OCI-LY1 (cell line): ENCODE measurements around the gene ARHGEF16.

ENCODE experiments used
- EZH2 ChIP-seq: fragments of 200-600 bp; sonication (generic), shearing (Covaris generic); IDR thresholded peaks from 2 replicates; pipeline ENCODE4 v1.8.0; 2017; ENCODE audit warnings: borderline replicate concordance, mixed run types, mild to moderate bottlenecking, antibody characterized with exemption, low read length, moderate library complexity, mixed read lengths
- TF ChIP-seq, protein P1 (sequence below): fragments of 200-600 bp; sonication (generic), shearing (Covaris generic); IDR thresholded peaks from 2 replicates; pipeline ENCODE4 v1.5.1; 2017; ENCODE audit warnings: mild to moderate bottlenecking, antibody characterized with exemption, low read length, moderate library complexity, mixed read lengths

DNA sequence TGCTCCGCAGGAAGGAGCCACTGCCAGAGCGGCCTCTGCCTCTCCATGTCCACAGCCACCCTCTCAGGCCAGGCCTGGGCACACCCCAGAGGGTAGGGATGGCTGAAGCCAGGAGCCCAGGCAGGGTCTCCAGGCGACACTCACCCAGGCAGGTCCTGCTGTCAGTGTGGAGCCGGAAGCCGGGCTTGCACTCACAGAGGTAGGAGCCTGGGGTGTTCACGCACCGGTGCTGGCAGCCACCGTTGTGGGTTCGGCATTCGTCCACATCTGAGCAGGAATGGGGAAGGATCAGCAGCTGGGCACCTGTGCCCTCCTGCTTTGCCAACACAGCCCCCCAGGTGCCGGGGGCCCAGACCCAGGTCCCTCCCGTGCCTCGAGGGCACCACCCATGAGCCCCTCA lies 69.5 kb downstream of the ARHGEF16 start:
- TF ChIP-seq, protein P1, sequence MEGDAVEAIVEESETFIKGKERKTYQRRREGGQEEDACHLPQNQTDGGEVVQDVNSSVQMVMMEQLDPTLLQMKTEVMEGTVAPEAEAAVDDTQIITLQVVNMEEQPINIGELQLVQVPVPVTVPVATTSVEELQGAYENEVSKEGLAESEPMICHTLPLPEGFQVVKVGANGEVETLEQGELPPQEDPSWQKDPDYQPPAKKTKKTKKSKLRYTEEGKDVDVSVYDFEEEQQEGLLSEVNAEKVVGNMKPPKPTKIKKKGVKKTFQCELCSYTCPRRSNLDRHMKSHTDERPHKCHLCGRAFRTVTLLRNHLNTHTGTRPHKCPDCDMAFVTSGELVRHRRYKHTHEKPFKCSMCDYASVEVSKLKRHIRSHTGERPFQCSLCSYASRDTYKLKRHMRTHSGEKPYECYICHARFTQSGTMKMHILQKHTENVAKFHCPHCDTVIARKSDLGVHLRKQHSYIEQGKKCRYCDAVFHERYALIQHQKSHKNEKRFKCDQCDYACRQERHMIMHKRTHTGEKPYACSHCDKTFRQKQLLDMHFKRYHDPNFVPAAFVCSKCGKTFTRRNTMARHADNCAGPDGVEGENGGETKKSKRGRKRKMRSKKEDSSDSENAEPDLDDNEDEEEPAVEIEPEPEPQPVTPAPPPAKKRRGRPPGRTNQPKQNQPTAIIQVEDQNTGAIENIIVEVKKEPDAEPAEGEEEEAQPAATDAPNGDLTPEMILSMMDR = no peak
- TF ChIP-seq EZH2 = no peak
